Measurements from ENCODE around the gene DHRS11. TPM values are rescaled to one million over a fixed set of nuclear protein-coding genes. Genes with fewer than 3 reads are reported as not detected.

The DHRS11 gene
- total RNA-seq (10 to 100 TPM; 11.1 to 13.0 TPM), polyA plus RNA-seq (4.3 TPM)

DNA sequence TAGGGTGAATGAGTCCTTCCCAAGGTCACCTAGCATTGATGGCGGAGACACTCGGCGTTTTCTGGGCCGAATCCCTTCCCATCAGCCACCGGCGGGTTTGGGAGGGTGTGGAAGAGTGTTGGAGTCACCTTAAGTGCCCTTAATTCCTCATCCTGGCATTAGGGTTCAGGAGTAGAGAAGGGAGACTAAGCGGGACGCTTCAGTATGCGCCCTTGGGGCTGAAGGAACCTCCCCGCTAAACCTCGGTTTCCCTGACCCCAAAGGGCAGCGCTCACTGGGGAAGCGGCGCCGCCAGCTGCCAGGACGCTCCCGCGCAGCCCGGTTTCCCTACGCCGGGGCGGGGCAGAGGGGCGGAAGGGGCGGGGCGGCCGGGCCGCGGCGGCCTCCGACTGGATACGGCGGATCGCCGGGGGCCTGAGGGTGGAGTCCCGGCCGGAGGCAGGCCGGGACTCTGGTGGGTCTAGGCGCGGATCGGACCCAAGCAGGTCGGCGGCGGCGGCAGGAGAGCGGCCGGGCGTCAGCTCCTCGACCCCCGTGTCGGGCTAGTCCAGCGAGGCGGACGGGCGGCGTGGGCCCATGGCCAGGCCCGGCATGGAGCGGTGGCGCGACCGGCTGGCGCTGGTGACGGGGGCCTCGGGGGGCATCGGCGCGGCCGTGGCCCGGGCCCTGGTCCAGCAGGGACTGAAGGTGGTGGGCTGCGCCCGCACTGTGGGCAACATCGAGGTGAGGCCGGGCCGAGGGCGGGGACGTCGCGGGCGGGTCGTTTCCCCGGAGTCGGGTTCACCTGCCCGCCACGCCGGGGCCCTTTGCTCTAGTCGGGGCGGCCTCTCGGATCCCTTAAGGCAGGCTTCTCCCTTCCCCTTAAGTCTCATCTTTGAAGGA is at the start of gene DHRS11:
Gene DHRS11 (plus strand): TSS at position 446 of the 882 bp plus-strand sequence. CDS start 131 bp downstream, at position 577.
- Histone ChIP-seq H3K4me3 (ENCODE audit: low read length) (peak within 1 kb of the TSS; percentile 42), H3K27ac (ENCODE audit: low read depth, low read length) (peak within 1 kb of the TSS; percentile 28), H3K36me3 (ENCODE audit: insufficient read depth, low read length) (peaks cover 7% of the 10 kb centered on the region), H3K27me3 (ENCODE audit: insufficient read depth, low read length, poor library complexity, severe bottlenecking) (no peaks in the 10 kb centered on the region), H3K4me1 (ENCODE audit: insufficient read depth, low read length) (peaks cover 10% of the 10 kb centered on the region), H3K9me3 (ENCODE audit: low read length) (no peaks in the 10 kb centered on the region)
- CTCF ChIA-PET, result interaction anchor here (2.8 kb wide), 1 partner anchor 10 kb away, joined by 22 read pairs; the partner anchor contains the start of gene MRM1
- Mint-ChIP-seq H3K4me1 (peaks cover 15 to 33% (median 32%) of the 10 kb centered on the region in 3 donors), H3K27me3 (no peaks in the 10 kb centered on the region), H3K36me3 (peaks cover 0 to 30% (median 6%) of the 10 kb centered on the region in 3 donors), H3K27ac (peak within 1 kb of the TSS; percentile 43 to 92 (median 76)), H3K4me3 (peak within 1 kb of the TSS; percentile 70 to 87 (median 75)), H3K9me3 (no peaks in the 10 kb centered on the region)
- DNase-seq, result peak; percentile 60 to 80 (median 72)
- POLR2A ChIA-PET, result interaction anchor here (0.7 to 1.4 kb wide), 3 partner anchors 10 to 1073 kb away, joined by 4 to 7 read pairs (median 4); partner anchors contain the start of gene MRM1

DNA sequence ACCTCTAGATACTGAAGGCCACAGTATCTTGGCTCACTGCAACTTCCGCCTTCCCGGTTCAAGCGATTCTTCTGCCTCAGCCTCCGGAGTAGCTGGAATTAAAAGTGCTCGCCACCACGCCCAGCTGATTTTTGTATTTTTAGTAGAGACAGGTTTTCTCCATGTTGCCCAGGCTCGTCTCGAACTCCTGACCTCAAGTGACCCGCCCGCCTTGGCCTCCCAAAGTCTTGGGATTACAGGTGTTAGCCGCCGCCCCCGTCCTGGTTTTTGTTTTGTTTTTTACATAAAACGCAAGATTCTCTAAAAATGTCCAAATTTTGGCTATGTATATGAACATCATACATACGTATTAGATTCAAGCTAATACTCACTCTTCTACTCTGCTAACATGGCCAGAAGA is 48.9 kb upstream of the DHRS11 start:
- Mint-ChIP-seq H3K27me3 (peaks cover 0 to 2% of the 10 kb centered on the region in 2 donors), H3K36me3 (peaks cover 0 to 26% (median 10%) of the 10 kb centered on the region in 3 donors), H3K27ac (peak overlapping the region in 5 of 8 donors; percentile 12 to 99 (median 29)), H3K4me3 (peak overlapping the region in 6 of 7 donors; percentile 19 to 90 (median 30)), H3K9me3 (no peaks in the 10 kb centered on the region), H3K4me1 (peaks cover 20 to 35% (median 26%) of the 10 kb centered on the region in 3 donors)
- Histone ChIP-seq H3K9me3 (ENCODE audit: low read length) (no peaks in the 10 kb centered on the region), H3K36me3 (ENCODE audit: insufficient read depth, low read length) (no peaks in the 10 kb centered on the region), H3K27me3 (ENCODE audit: insufficient read depth, low read length, poor library complexity, severe bottlenecking) (no peaks in the 10 kb centered on the region), H3K27ac (ENCODE audit: low read depth, low read length) (no peak overlapping the region), H3K4me3 (ENCODE audit: low read length) (no peak overlapping the region), H3K4me1 (ENCODE audit: insufficient read depth, low read length) (peaks cover 23% of the 10 kb centered on the region)
- CTCF ChIA-PET, result no interaction called here
- DNase-seq, result no peak
- POLR2A ChIA-PET, result interaction anchor here (0.5 to 0.7 kb wide), 2 partner anchors 604 to 621 kb away, joined by 4 to 6 read pairs; no protein-coding TSS in a partner anchor

DNA sequence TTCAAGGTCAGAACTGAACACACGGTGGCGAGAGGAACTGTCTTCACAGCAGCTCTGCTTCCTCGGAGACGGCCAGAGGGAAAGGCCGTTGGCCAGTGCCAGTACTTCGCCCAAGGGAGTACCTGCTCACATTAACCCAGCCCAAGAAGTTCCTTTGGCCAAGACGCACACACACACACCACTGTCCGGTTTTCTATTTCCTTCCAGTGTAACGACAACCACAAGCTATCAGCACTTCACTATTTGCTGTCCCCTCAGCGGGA is 47.7 kb upstream of the DHRS11 start:
- H3K27ac ChIP-seq (ENCODE audit: low read depth, low read length), result peak overlapping the region; percentile 97
- H3K27me3 ChIP-seq (ENCODE audit: insufficient read depth, low read length, poor library complexity, severe bottlenecking), result no peaks in the 10 kb centered on the region
- Mint-ChIP-seq H3K27ac (peak overlapping the region; percentile 94 to 99 (median 99)), H3K27me3 (peaks cover 0 to 2% of the 10 kb centered on the region in 2 donors), H3K4me3 (peak overlapping the region; percentile 89 to 97 (median 92)), H3K9me3 (no peaks in the 10 kb centered on the region), H3K4me1 (peaks cover 29 to 48% (median 37%) of the 10 kb centered on the region in 3 donors), H3K36me3 (peaks cover 0 to 30% (median 6%) of the 10 kb centered on the region in 3 donors)
- peaks cover 32% of the 10 kb centered on the region for H3K4me1 ChIP-seq (ENCODE audit: insufficient read depth, low read length)
- ChIA-PET POLR2A (interaction anchor here (1.2 to 3.8 kb wide), 3 partner anchors 9 to 57 kb away, joined by 4 to 56 read pairs (median 4); partner anchors contain the start of genes MRM1, MYO19 and PIGW), CTCF (interaction anchor here (3.6 kb wide), 1 partner anchor 9 kb away, joined by 24 read pairs; the partner anchor contains the start of genes MYO19 and PIGW)
- no peak for DNase-seq
- peak overlapping the region; percentile 88 for H3K4me3 ChIP-seq (ENCODE audit: low read length)
- H3K36me3 ChIP-seq (ENCODE audit: insufficient read depth, low read length), result no peaks in the 10 kb centered on the region
- no peaks in the 10 kb centered on the region for H3K9me3 ChIP-seq (ENCODE audit: low read length)

GRCh38 chr17:36544307-36545076 is 47.2 kb upstream of the DHRS11 start, which contains the start of gene GGNBP2:
Gene GGNBP2, plus strand, starts transcription at chr17:36544919. Its CDS starts 806 bp downstream, at chr17:36545725.
- H3K9me3 Mint-ChIP-seq, result no peaks in the 10 kb centered on the region
- peak; percentile 89 to 96 (median 91) for DNase-seq
- CTCF ChIA-PET, result interaction anchor here (1.0 to 3.6 kb wide), 2 partner anchors 8 to 10 kb away, joined by 3 to 24 read pairs; partner anchors contain the start of genes MYO19 and PIGW
- peaks cover 33% of the 10 kb centered on the region for H3K4me1 ChIP-seq (ENCODE audit: insufficient read depth, low read length)
- peak within 1 kb of the TSS; percentile 94 to 99 (median 99) for H3K27ac Mint-ChIP-seq
- H3K27me3 ChIP-seq (ENCODE audit: insufficient read depth, low read length, poor library complexity, severe bottlenecking), result no peaks in the 10 kb centered on the region
- no peaks in the 10 kb centered on the region for H3K9me3 ChIP-seq (ENCODE audit: low read length)
- peaks cover 0 to 2% of the 10 kb centered on the region in 2 donors for H3K27me3 Mint-ChIP-seq
- H3K27ac ChIP-seq (ENCODE audit: low read depth, low read length), result peak within 1 kb of the TSS; percentile 97
- peak within 1 kb of the TSS; percentile 93 for H3K4me3 ChIP-seq (ENCODE audit: low read length)
- peaks cover 31 to 51% (median 40%) of the 10 kb centered on the region in 3 donors for H3K4me1 Mint-ChIP-seq
- POLR2A ChIA-PET, result interaction anchor here (0.5 to 3.8 kb wide), 5 partner anchors 9 to 57 kb away, joined by 4 to 56 read pairs (median 4); partner anchors contain the start of genes MRM1, MYO19 and PIGW
- no peaks in the 10 kb centered on the region for H3K36me3 ChIP-seq (ENCODE audit: insufficient read depth, low read length)
- H3K4me3 Mint-ChIP-seq, result peak within 1 kb of the TSS; percentile 89 to 97 (median 92)
- peaks cover 0 to 30% (median 6%) of the 10 kb centered on the region in 3 donors for H3K36me3 Mint-ChIP-seq

- peak overlapping the region; percentile 97 for H3K27ac ChIP-seq (ENCODE audit: low read depth, low read length)
- POLR2A ChIA-PET, result interaction anchor here (0.5 to 3.8 kb wide), 9 partner anchors 9 to 1584 kb away, joined by 3 to 56 read pairs (median 4); partner anchors contain the start of genes CCT6B, MRM1, MYO19 and PIGW
- no peak for DNase-seq
- H3K4me1 ChIP-seq (ENCODE audit: insufficient read depth, low read length), result peaks cover 38% of the 10 kb centered on the region
- H3K4me1 Mint-ChIP-seq, result peaks cover 34 to 52% (median 46%) of the 10 kb centered on the region in 3 donors
- CTCF ChIA-PET, result interaction anchor here (1.0 to 3.6 kb wide), 4 partner anchors 8 to 57 kb away, joined by 3 to 24 read pairs (median 10); partner anchors contain the start of genes MRM1, MYO19 and PIGW
- peak overlapping the region; percentile 89 to 97 (median 92) for H3K4me3 Mint-ChIP-seq
- no peaks in the 10 kb centered on the region for H3K9me3 Mint-ChIP-seq
- H3K9me3 ChIP-seq (ENCODE audit: low read length), result no peaks in the 10 kb centered on the region
- peaks cover 0 to 31% (median 2%) of the 10 kb centered on the region in 3 donors for H3K36me3 Mint-ChIP-seq
- peak overlapping the region; percentile 88 for H3K4me3 ChIP-seq (ENCODE audit: low read length)
- H3K27me3 Mint-ChIP-seq, result peaks cover 0 to 2% of the 10 kb centered on the region in 2 donors
- H3K27me3 ChIP-seq (ENCODE audit: insufficient read depth, low read length, poor library complexity, severe bottlenecking), result no peaks in the 10 kb centered on the region
- H3K27ac Mint-ChIP-seq, result peak overlapping the region; percentile 94 to 99 (median 99)
- H3K36me3 ChIP-seq (ENCODE audit: insufficient read depth, low read length), result no peaks in the 10 kb centered on the region
Measured at GRCh38 chr17:36545077-36545464, 46.6 kb upstream of the DHRS11 start.

DNA sequence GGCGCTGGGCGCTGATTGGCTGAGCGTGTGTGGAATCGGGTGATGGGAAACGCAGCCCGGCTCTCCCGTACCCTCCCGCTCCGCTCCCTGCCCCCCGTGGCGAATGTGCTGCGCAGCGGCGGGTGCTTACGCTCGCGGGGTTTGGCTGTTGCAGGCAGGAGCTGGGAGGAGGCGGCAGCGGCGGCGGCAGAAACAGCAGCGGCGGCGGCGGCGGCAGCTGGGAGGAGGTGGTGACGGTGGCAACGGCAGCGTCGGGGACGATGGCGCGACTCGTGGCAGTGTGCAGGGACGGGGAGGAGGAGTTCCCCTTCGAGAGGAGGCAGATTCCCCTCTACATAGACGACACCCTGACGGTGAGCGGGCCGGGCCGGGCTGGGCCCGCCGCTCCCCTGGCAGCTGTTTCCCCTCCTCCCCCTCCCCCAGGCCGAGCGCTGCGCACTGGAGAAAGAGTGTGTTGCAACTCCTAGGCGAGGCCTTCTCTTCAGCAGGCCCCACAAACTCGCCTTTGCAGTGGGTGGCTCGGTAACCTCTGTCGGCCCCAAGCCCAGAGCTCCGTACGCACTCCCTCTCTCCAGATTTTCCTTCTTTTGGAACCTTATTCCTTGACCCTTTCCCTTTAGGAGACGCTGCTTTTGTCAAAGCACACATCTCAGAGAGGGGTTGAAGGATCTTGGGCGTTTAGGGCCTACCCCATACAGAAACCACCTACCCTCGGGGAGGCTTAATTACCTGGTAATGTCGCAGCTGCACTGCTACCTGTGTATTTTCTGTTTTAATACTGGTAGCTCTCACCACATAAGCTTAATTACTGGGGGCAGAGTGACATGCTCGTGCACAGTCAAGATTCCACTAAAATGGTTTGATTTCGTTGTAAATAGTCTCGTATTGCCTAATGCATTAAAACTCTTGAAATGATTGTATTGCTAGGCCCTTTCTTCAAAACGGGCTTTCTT is 45.9 kb upstream of the DHRS11 start:
- POLR2A ChIA-PET, result interaction anchor here (0.5 to 3.8 kb wide), 11 partner anchors 9 to 1585 kb away, joined by 3 to 56 read pairs (median 4); partner anchors contain the start of genes CCT6B, MRM1, MYO19 and PIGW
- H3K27ac Mint-ChIP-seq, result peak overlapping the region; percentile 89 to 99 (median 96)
- CTCF ChIA-PET, result interaction anchor here (1.0 to 3.6 kb wide), 4 partner anchors 9 to 57 kb away, joined by 3 to 24 read pairs (median 10); partner anchors contain the start of genes MRM1, MYO19 and PIGW
- no peaks in the 10 kb centered on the region for H3K9me3 ChIP-seq (ENCODE audit: low read length)
- H3K4me1 Mint-ChIP-seq, result peaks cover 39 to 58% (median 53%) of the 10 kb centered on the region in 3 donors
- H3K36me3 Mint-ChIP-seq, result peaks cover 0 to 36% (median 0%) of the 10 kb centered on the region in 3 donors
- peak overlapping the region; percentile 93 for H3K4me3 ChIP-seq (ENCODE audit: low read length)
- H3K27me3 Mint-ChIP-seq, result peaks cover 0 to 4% of the 10 kb centered on the region in 2 donors
- peaks cover 45% of the 10 kb centered on the region for H3K4me1 ChIP-seq (ENCODE audit: insufficient read depth, low read length)
- peak; percentile 96 to 99 (median 97) for DNase-seq
- no peaks in the 10 kb centered on the region for H3K36me3 ChIP-seq (ENCODE audit: insufficient read depth, low read length)
- no peaks in the 10 kb centered on the region for H3K27me3 ChIP-seq (ENCODE audit: insufficient read depth, low read length, poor library complexity, severe bottlenecking)
- H3K4me3 Mint-ChIP-seq, result peak overlapping the region; percentile 89 to 97 (median 92)
- H3K9me3 Mint-ChIP-seq, result no peaks in the 10 kb centered on the region
- H3K27ac ChIP-seq (ENCODE audit: low read depth, low read length), result peak overlapping the region; percentile 78

Measured in CD8-positive, alpha-beta memory T cell (primary cell).